Hepatocyte (in vitro differentiated cells): Measurements from ENCODE around the gene SYNE2.

Source experiments
- CTCF ChIP-seq: fragments of 200-600 bp; sonication (generic); IDR thresholded peaks from 2 replicates; pipeline ENCODE4 v1.5.1; 2016; ENCODE audit warnings: antibody characterized with exemption, mild to moderate bottlenecking; ENCODE audit not compliant: poor library complexity
- EZH2 ChIP-seq: fragments of 200-600 bp; sonication (generic); IDR thresholded peaks from 2 replicates; pipeline ENCODE4 v1.6.1; 2016; ENCODE audit warnings: antibody characterized with exemption, mild to moderate bottlenecking, borderline replicate concordance
- EZH2phosphoT487 ChIP-seq: fragments of 200-600 bp; sonication (generic); IDR thresholded peaks from one replicate; pipeline ENCODE4 v1.6.1; 2018; ENCODE audit warnings: antibody characterized with exemption, mild to moderate bottlenecking, low read depth, moderate library complexity; ENCODE audit not compliant: unreplicated experiment, severe bottlenecking

GRCh38 chr14:63899953-63900352 lies 47.1 kb downstream of the SYNE2 start:
- TF ChIP-seq CTCF = no peak
- TF ChIP-seq EZH2 = no peak
- no peak for TF ChIP-seq EZH2phosphoT487
